Measurements from ENCODE around the gene SPRR2A.

The SPRR2A gene

DNA sequence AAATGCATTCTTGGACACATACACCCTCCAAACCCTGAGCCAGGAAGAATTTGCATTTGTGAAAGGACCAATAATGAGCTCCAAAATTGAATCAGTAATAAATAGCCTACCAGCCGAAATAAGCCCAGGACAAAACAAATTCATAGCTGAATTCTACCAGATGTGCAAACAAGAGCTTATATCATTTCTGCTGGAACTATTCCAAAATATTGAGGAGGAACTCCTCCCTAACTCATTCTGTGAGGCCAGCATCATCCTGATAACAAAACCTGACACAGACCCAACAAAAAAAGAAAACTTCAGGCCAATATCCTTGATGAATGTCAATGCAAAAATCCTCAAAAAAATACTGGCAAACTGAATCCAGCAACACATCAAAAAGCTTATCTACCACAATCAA is 30.3 kb upstream of the SPRR2A start:
- TF ChIP-seq RAD21 (IDR thresholded peaks at IDR 0.05; ENCODE audit: low read depth): no peak
- TF ChIP-seq ZBTB7A (IDR thresholded peaks at IDR 0.05; ENCODE audit: low read depth): no peak
- no peak for TF ChIP-seq EP300 (IDR thresholded peaks at IDR 0.05; ENCODE audit: borderline replicate concordance)
- no peak for TF ChIP-seq EGR1 (IDR thresholded peaks at IDR 0.05)
- TF ChIP-seq NFIC (IDR thresholded peaks at IDR 0.05): no peak
- TF ChIP-seq CEBPB (IDR thresholded peaks at IDR 0.05): no peak

DNA sequence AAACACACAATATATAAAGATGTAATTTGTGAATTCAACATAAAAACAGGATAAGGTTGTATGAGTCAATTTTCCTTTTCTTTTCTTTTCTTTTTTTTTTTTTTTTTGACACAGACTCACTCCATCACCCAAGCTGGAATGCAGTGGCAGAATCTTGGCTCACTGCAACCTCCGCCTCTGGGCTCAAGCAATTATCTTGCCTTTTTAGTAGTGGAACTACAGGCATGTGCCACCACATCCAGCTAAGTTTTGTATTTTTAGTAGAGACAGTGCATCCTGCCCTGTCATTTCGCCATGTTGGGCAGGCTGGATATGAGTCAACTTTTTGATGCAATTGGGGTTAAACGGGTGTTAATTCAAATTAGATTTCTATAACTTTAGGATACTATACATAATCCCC is 24.4 kb upstream of the SPRR2A start:
- TF ChIP-seq, protein P1, sequence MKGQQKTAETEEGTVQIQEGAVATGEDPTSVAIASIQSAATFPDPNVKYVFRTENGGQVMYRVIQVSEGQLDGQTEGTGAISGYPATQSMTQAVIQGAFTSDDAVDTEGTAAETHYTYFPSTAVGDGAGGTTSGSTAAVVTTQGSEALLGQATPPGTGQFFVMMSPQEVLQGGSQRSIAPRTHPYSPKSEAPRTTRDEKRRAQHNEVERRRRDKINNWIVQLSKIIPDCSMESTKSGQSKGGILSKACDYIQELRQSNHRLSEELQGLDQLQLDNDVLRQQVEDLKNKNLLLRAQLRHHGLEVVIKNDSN (IDR thresholded peaks at IDR 0.05): no peak

DNA sequence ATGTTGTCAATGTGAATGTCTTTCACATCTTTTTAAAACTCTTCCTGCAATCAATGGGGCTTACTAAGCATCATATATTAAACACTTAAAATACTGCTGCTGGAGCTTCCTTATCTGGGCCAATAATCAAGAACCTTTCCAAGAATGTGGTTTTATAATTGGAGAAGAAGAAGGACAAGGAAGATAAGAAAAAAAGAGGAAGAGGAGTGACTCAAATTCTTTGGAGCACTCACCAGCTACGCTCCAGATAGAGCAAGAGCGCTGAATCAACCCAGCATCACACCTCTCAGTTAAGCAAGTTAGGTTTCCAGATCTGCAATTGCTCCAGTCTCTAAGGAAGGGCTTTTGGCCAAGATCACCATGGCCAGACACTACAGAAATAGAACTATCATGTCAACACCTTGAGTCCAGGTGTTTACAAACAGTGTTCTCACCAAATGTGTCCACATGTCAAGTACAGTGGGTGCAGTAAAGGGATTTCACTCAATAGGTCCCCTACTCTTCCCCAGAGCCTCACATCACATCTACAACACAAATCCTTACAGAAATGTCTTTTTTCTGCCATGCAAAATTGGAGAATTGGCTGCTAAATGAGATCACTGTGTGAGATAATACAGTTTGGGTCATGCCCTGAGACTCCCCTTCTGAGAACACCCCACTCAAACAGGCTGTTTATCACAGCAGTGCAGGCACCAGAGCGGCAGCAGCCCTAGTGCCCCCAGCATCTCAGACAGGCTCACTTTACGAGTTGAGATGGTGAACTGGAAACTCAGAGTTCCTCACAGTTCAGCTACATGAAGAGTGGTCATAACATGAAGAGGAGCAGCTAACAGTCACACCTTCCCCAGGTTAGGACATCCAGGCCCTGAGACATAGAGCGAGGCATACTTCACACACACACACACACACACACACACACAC is 15.8 kb upstream of the SPRR2A start:
- no peak for TF ChIP-seq FOXM1 (IDR thresholded peaks at IDR 0.05; ENCODE audit: borderline replicate concordance, low read depth)
- no peak for TF ChIP-seq EP300 (IDR thresholded peaks at IDR 0.05; ENCODE audit: borderline replicate concordance)
- no peak for TF ChIP-seq TCF12 (IDR thresholded peaks at IDR 0.05; ENCODE audit: low read depth)
- no peak for TF ChIP-seq YY1 (IDR thresholded peaks at IDR 0.05; ENCODE audit: low read depth)
- no peak for TF ChIP-seq TAF1 (IDR thresholded peaks at IDR 0.05; ENCODE audit: low read depth)
- TF ChIP-seq REST (IDR thresholded peaks at IDR 0.05; ENCODE audit: low read depth): no peak
- TF ChIP-seq, protein P1 (IDR thresholded peaks at IDR 0.05): no peak
- TF ChIP-seq TEAD4 (IDR thresholded peaks at IDR 0.05): no peak
- TF ChIP-seq MAX (IDR thresholded peaks at IDR 0.05): no peak
- TF ChIP-seq RAD21 (IDR thresholded peaks at IDR 0.05; ENCODE audit: low read depth): no peak
- TF ChIP-seq CEBPB (IDR thresholded peaks at IDR 0.05): no peak
- no peak for TF ChIP-seq NFIC (IDR thresholded peaks at IDR 0.05)

DNA sequence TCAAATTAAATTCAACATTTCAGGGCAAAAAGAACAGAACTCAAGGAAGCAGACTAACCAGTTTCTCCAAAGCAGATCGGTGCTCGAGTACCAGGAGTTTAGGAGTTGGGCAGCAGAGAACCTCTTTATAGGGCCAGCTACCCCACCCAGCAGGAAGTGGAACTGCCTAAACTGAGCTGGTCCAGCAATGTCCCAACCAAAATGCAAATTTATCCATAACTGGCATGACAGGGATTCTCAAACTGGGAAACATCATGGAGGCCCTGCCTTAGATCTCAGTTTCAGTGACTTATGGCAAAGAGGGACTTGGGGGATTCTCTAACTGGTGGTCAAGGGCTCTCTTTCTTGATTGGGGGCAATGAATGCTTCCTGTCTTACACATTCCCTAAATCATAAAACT is 14.2 kb upstream of the SPRR2A start, which contains the start of gene SPRR2B:
Gene SPRR2B (minus strand): TSS at position 101 of the 400 bp plus-strand sequence. CDS start 772 bp downstream, outside the sequence.
- TF ChIP-seq EP300 (IDR thresholded peaks at IDR 0.05; ENCODE audit: borderline replicate concordance) (no peak), TEAD4 (IDR thresholded peaks at IDR 0.05) (no peak), TCF12 (IDR thresholded peaks at IDR 0.05; ENCODE audit: low read depth) (no peak), FOXM1 (IDR thresholded peaks at IDR 0.05; ENCODE audit: borderline replicate concordance, low read depth) (no peak), CREB1 (IDR thresholded peaks at IDR 0.05; ENCODE audit: low read depth) (no peak), TAF1 (IDR thresholded peaks at IDR 0.05; ENCODE audit: low read depth) (no peak), REST (IDR thresholded peaks at IDR 0.05; ENCODE audit: low read depth) (no peak), ZBTB7A (IDR thresholded peaks at IDR 0.05; ENCODE audit: low read depth) (no peak), MAX (IDR thresholded peaks at IDR 0.05) (no peak), CEBPB (IDR thresholded peaks at IDR 0.05) (no peak), RAD21 (IDR thresholded peaks at IDR 0.05; ENCODE audit: low read depth) (no peak), YY1 (IDR thresholded peaks at IDR 0.05; ENCODE audit: low read depth) (no peak), EGR1 (IDR thresholded peaks at IDR 0.05) (no peak), NFIC (IDR thresholded peaks at IDR 0.05) (no peak)
- TF ChIP-seq, protein P1 (IDR thresholded peaks at IDR 0.05): no peak

GRCh38 chr1:153070243-153070642 is 12.9 kb upstream of the SPRR2A start:
- TF ChIP-seq YY1 (IDR thresholded peaks at IDR 0.05; ENCODE audit: low read depth) (no peak), CREB1 (IDR thresholded peaks at IDR 0.05; ENCODE audit: low read depth) (no peak), EGR1 (IDR thresholded peaks at IDR 0.05) (no peak), REST (IDR thresholded peaks at IDR 0.05; ENCODE audit: low read depth) (no peak), EP300 (IDR thresholded peaks at IDR 0.05; ENCODE audit: borderline replicate concordance) (no peak), FOXM1 (IDR thresholded peaks at IDR 0.05; ENCODE audit: borderline replicate concordance, low read depth) (no peak), CEBPB (IDR thresholded peaks at IDR 0.05) (no peak), RAD21 (IDR thresholded peaks at IDR 0.05; ENCODE audit: low read depth) (no peak), MAX (IDR thresholded peaks at IDR 0.05) (no peak), ZBTB7A (IDR thresholded peaks at IDR 0.05; ENCODE audit: low read depth) (no peak), TAF1 (IDR thresholded peaks at IDR 0.05; ENCODE audit: low read depth) (no peak), TEAD4 (IDR thresholded peaks at IDR 0.05) (no peak)
